ENCODE measurements around the gene GALNS.

The GALNS gene

DNA sequence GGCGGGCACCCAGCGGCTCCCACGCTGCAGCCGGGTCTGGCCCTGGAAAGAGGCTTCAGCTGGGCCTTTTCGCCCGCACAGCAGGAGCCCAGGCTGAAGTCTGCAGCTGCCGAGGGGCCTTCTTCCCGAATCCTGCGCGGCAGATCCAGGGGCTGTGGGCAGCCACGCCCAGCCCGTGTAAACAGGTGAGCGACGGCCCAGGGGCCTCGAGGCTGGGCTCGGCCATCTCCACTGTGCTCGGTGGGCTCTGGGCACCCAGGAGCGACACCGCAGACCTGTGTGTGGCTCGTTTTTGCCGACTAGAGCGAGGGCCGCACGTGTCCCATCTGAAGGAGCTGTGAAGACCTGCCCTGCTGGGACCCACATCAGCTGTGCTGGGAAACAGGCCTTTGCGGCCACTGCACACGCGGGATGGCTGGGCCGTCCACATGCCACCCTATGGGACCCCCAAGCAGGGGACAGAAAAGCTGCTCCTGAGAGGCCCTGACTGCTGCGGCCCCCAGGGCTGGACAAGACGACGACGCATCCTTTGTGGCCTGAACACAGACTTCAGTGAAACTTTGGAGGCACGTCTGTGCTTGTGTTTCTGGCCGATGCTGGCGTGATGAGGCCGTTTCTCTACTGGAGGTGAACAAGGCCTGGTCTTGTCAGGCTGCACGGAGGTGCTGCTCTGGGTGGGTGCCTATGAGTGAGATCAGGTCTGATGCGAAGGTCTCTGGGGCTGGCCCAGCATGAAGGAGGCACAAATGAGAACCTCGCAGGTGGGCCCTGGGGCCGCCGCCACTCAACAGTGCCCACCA is 39.8 kb downstream of the GALNS start:
- Histone ChIP-seq H4K20me1 (ENCODE audit: low read depth, low read length) (no peaks in the 10 kb centered on the region), H3K27me3 (ENCODE audit: low read length) (no peaks in the 10 kb centered on the region), H3K27ac (ENCODE audit: low read depth, low read length) (no peak overlapping the region), H3K9ac (ENCODE audit: low read length) (no peak overlapping the region), H3F3A (ENCODE audit: insufficient read depth) (no peaks in the 10 kb centered on the region; the same call in 1 of the 2 replicates), H3K9me3 (ENCODE audit: insufficient read depth, low read length) (peaks cover 4% of the 10 kb centered on the region; the same call in 1 of the 2 replicates), H3K4me3 (ENCODE audit: insufficient read depth, low read length, poor library complexity, severe bottlenecking) (no peak overlapping the region), H3K9me2 (replicated peaks; ENCODE audit: insufficient read depth, low read length) (no peaks in the 10 kb centered on the region), H3K4me2 (ENCODE audit: low read depth, low read length, poor library complexity, severe bottlenecking) (no peak overlapping the region), H3K79me2 (ENCODE audit: insufficient read depth, low read length) (no peaks in the 10 kb centered on the region), H2AFZ (ENCODE audit: low read depth, low read length, severe bottlenecking) (no peak overlapping the region), H3K36me3 (ENCODE audit: low read length) (no peaks in the 10 kb centered on the region)
- TF ChIP-seq EZH2phosphoT487 (conservative IDR thresholded peaks at IDR 0.05; ENCODE audit: low read length) (no peak), CTCF (IDR thresholded peaks at IDR 0.05; ENCODE audit: insufficient read depth, low read length, poor library complexity, severe bottlenecking) (no peak)

GRCh38 chr16:88815901-88816589 is 40.7 kb downstream of the GALNS start:
- Histone ChIP-seq H3K27me3 (ENCODE audit: low read length) (no peaks in the 10 kb centered on the region), H3K79me2 (ENCODE audit: insufficient read depth, low read length) (peaks cover 2% of the 10 kb centered on the region; the same call in 1 of the 2 replicates), H2AFZ (ENCODE audit: low read depth, low read length, severe bottlenecking) (no peak overlapping the region), H3K9me3 (ENCODE audit: insufficient read depth, low read length) (peaks cover 5% of the 10 kb centered on the region; the same call in 1 of the 2 replicates), H3K9ac (ENCODE audit: low read length) (no peak overlapping the region), H4K20me1 (ENCODE audit: low read depth, low read length) (no peaks in the 10 kb centered on the region), H3K4me3 (ENCODE audit: insufficient read depth, low read length, poor library complexity, severe bottlenecking) (no peak overlapping the region), H3K36me3 (ENCODE audit: low read length) (no peaks in the 10 kb centered on the region), H3K9me2 (replicated peaks; ENCODE audit: insufficient read depth, low read length) (no peaks in the 10 kb centered on the region), H3F3A (ENCODE audit: insufficient read depth) (peaks cover under 1% of the 10 kb centered on the region; the same call in 1 of the 2 replicates), H3K4me2 (ENCODE audit: low read depth, low read length, poor library complexity, severe bottlenecking) (no peak overlapping the region), H3K27ac (ENCODE audit: low read depth, low read length) (no peak overlapping the region)
- TF ChIP-seq EZH2phosphoT487 (conservative IDR thresholded peaks at IDR 0.05; ENCODE audit: low read length) (no peak), CTCF (IDR thresholded peaks at IDR 0.05; ENCODE audit: insufficient read depth, low read length, poor library complexity, severe bottlenecking) (peak; percentile 74)

DNA sequence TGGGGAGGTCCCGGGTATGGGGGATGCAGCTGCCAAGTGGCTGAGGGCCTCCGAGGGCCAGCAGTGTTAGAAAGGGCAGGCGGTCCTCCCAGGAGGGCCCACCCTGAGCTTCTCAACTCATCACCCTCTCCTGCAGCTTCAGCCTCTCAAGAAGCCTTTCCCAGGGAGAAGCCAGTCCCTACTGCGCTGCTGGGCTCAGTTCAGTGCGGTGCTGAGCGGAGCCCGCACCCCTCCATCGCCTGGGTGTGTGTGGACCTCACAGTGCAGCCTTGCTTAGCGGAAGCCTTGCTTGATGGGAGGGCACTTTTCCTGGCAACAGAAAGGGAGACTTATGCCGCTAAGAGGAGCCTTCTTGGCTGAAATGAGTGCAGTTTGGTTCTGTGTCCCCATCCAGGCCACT is 41.5 kb downstream of the GALNS start:
- H3K9ac ChIP-seq (ENCODE audit: low read length): no peak overlapping the region
- H3F3A ChIP-seq (ENCODE audit: insufficient read depth): peaks cover 8% of the 10 kb centered on the region; the same call in 1 of the 2 replicates
- no peaks in the 10 kb centered on the region for H4K20me1 ChIP-seq (ENCODE audit: low read depth, low read length)
- H3K4me3 ChIP-seq (ENCODE audit: insufficient read depth, low read length, poor library complexity, severe bottlenecking): no peak overlapping the region
- no peaks in the 10 kb centered on the region for H3K9me2 ChIP-seq (replicated peaks; ENCODE audit: insufficient read depth, low read length)
- peaks cover 7% of the 10 kb centered on the region; the same call in 1 of the 2 replicates for H3K79me2 ChIP-seq (ENCODE audit: insufficient read depth, low read length)
- H3K27ac ChIP-seq (ENCODE audit: low read depth, low read length): no peak overlapping the region
- TF ChIP-seq CTCF (IDR thresholded peaks at IDR 0.05; ENCODE audit: insufficient read depth, low read length, poor library complexity, severe bottlenecking) (no peak), EZH2phosphoT487 (conservative IDR thresholded peaks at IDR 0.05; ENCODE audit: low read length) (no peak)
- H3K9me3 ChIP-seq (ENCODE audit: insufficient read depth, low read length): peaks cover 5% of the 10 kb centered on the region; the same call in 1 of the 2 replicates
- H3K36me3 ChIP-seq (ENCODE audit: low read length): no peaks in the 10 kb centered on the region
- H2AFZ ChIP-seq (ENCODE audit: low read depth, low read length, severe bottlenecking): no peak overlapping the region
- H3K4me2 ChIP-seq (ENCODE audit: low read depth, low read length, poor library complexity, severe bottlenecking): no peak overlapping the region
- H3K27me3 ChIP-seq (ENCODE audit: low read length): no peaks in the 10 kb centered on the region

Data from SU-DHL-6 (cell line).